Caco-2 (cell line): ENCODE data around the gene CPA5. TPM values are rescaled to one million over a fixed set of nuclear protein-coding genes. Genes with fewer than 3 reads are reported as not detected.

Experiments
- BruUV-seq: library from RNA; stranded (reverse); fragments of 400-500 nt; replicated peaks from 2 replicates; lab custom pipeline; 2021; lab: Mats Ljungman, UMichigan
- CTCF ChIA-PET: fragments of 300-600 bp; sonication (Branson Sonifier 250); formaldehyde crosslinking; loops from one replicate; lab custom pipeline; 2022; ENCODE audit warnings: antibody characterized with exemption; lab: Charles Lee
- POLR2A ChIA-PET: fragments of 300-600 bp; sonication (Branson Sonifier 250); formaldehyde crosslinking; loops from one replicate; lab custom pipeline; 2022; ENCODE audit warnings: antibody characterized with exemption; lab: Charles Lee
- DNase-seq, 2 experiments: peaks; one replicate each; pipeline versions ENCODE4 v3.0.0 to v3.0.0-alpha.2; 2020 to 2022
- H3K27me3 ChIP-seq: replicated peaks from 2 replicates; pipeline ENCODE4 v1.6.0; 2011; ENCODE audit warnings: low read length; ENCODE audit not compliant: control insufficient read depth, insufficient read depth
- H3K36me3 ChIP-seq: 2 replicates; pipeline ENCODE4 v1.5.1; 2011; ENCODE audit warnings: low read length; ENCODE audit not compliant: control insufficient read depth, insufficient read depth
- H3K4me1 ChIP-seq: fragments of 250-450 bp; sonication (Bioruptor Pico); 2 replicates; pipeline ENCODE4 v1.5.1; 2020; ENCODE audit warnings: mild to moderate bottlenecking
- H3K4me3 ChIP-seq: 2 replicates; pipeline ENCODE4 v1.5.1; 2011; ENCODE audit warnings: low read depth, mild to moderate bottlenecking, control low read depth, low read length
- H3K9me3 ChIP-seq: fragments of 250-450 bp; sonication (Bioruptor Pico); 2 replicates; pipeline ENCODE4 v1.5.1; 2020; ENCODE audit warnings: mild to moderate bottlenecking, moderate library complexity
- H3K27ac Mint-ChIP-seq: one replicate; pipeline ENCODE4 v1.8.0; 2022; ENCODE audit warnings: mixed read lengths; ENCODE audit not compliant: unreplicated experiment
- H3K27me3 Mint-ChIP-seq: one replicate; pipeline ENCODE4 v1.8.0; 2022; ENCODE audit warnings: mixed read lengths; ENCODE audit not compliant: insufficient read depth, unreplicated experiment
- H3K36me3 Mint-ChIP-seq: one replicate; pipeline ENCODE4 v1.8.0; 2022; ENCODE audit warnings: mild to moderate bottlenecking, mixed read lengths; ENCODE audit not compliant: insufficient read depth, unreplicated experiment
- H3K4me1 Mint-ChIP-seq: one replicate; pipeline ENCODE4 v1.8.0; 2022; ENCODE audit warnings: low read depth, mixed read lengths; ENCODE audit not compliant: unreplicated experiment
- H3K4me3 Mint-ChIP-seq: one replicate; pipeline ENCODE4 v1.8.0; 2022; ENCODE audit warnings: mild to moderate bottlenecking, moderate library complexity, mixed read lengths; ENCODE audit not compliant: unreplicated experiment
- H3K9me3 Mint-ChIP-seq: one replicate; pipeline ENCODE4 v1.8.0; 2022; ENCODE audit warnings: mixed read lengths; ENCODE audit not compliant: unreplicated experiment
- intact Hi-C: fragments of 100-400 bp; cut with micrococcal nuclease; formaldehyde crosslinking; loops from one replicate; pipeline ENCODE4 v1.10.0; 2022; ENCODE audit not compliant: unreplicated experiment
- total RNA-seq: library from RNA; stranded (reverse); gene quantifications from 2 replicates; pipeline ENCODE4 v1.2.3, GENCODE V29; 2022
- TF ChIP-seq, protein P1 (sequence below), 2 experiments: fragments of 200-600 bp in 1 of 2; IDR thresholded peaks; 1 replicate in 1 of 2; 2 replicates in 1 of 2; pipeline versions ENCODE4 v1.5.1 to v1.8.0; 2011 to 2022; ENCODE audit warnings: antibody characterized with exemption in 1 of 2, control low read depth in 1 of 2, inconsistent platforms in 1 of 2, low read depth in 1 of 2, low read length in 1 of 2, mild to moderate bottlenecking in 1 of 2, moderate library complexity in 1 of 2; ENCODE audit not compliant: insufficient read depth in 1 of 2, severe bottlenecking in 1 of 2, unreplicated experiment in 1 of 2

The CPA5 gene
- total RNA-seq, 1 experiment from 2014 or later: not detected

DNA sequence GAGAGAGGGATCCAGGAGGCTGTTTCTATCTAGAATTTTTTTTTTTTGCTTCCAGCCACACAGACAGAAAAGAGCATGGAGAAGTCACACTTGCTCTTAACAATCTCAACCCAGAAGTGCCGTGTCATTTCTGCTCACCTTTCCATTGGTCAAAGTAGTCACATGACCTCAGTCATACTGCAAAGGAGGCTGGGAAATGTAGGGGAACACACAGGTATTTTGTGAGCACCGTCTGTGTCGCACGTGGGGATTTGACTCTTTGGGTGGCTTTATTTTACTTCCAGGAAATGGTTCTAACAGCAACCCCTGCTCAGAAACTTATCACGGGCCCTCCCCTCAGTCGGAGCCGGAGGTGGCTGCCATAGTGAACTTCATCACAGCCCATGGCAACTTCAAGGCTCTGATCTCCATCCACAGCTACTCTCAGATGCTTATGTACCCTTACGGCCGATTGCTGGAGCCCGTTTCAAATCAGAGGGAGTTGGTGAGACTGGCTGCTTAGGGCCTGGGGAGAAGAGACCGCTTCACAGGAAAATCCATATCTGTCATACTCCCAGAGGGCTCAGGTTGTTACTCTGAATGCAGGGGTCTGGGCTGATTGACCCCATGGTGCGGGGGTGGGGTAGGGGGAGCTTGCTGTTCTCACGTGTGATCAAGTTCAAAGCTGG is 22.6 kb downstream of the CPA5 start:
- H3K4me1 ChIP-seq: peaks cover 38% of the 10 kb centered on the region
- no peak overlapping the region for H3K4me3 ChIP-seq
- intact Hi-C loops: no loop called here
- Mint-ChIP-seq H3K4me3 (no peak overlapping the region), H3K27me3 (no peaks in the 10 kb centered on the region), H3K27ac (peak overlapping the region; percentile 80), H3K4me1 (peaks cover 22% of the 10 kb centered on the region), H3K36me3 (peaks cover 6% of the 10 kb centered on the region), H3K9me3 (peaks cover 8% of the 10 kb centered on the region)
- DNase-seq: no peak
- no TSS peak for BruUV-seq
- POLR2A ChIA-PET: no interaction called here
- no peaks in the 10 kb centered on the region for H3K9me3 ChIP-seq
- TF ChIP-seq, protein P1, sequence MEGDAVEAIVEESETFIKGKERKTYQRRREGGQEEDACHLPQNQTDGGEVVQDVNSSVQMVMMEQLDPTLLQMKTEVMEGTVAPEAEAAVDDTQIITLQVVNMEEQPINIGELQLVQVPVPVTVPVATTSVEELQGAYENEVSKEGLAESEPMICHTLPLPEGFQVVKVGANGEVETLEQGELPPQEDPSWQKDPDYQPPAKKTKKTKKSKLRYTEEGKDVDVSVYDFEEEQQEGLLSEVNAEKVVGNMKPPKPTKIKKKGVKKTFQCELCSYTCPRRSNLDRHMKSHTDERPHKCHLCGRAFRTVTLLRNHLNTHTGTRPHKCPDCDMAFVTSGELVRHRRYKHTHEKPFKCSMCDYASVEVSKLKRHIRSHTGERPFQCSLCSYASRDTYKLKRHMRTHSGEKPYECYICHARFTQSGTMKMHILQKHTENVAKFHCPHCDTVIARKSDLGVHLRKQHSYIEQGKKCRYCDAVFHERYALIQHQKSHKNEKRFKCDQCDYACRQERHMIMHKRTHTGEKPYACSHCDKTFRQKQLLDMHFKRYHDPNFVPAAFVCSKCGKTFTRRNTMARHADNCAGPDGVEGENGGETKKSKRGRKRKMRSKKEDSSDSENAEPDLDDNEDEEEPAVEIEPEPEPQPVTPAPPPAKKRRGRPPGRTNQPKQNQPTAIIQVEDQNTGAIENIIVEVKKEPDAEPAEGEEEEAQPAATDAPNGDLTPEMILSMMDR (IDR thresholded peaks at IDR 0.05; ENCODE audit: insufficient read depth in 1 of 2, low read depth in 1 of 2, low read length in 1 of 2, severe bottlenecking in 1 of 2, unreplicated experiment in 1 of 2): no peak
- H3K27me3 ChIP-seq: no peaks in the 10 kb centered on the region
- 0 out of 2 replicates have a peak, but pooled peaks cover 2% of the 10 kb centered on the region for H3K36me3 ChIP-seq
- CTCF ChIA-PET: no interaction called here

DNA sequence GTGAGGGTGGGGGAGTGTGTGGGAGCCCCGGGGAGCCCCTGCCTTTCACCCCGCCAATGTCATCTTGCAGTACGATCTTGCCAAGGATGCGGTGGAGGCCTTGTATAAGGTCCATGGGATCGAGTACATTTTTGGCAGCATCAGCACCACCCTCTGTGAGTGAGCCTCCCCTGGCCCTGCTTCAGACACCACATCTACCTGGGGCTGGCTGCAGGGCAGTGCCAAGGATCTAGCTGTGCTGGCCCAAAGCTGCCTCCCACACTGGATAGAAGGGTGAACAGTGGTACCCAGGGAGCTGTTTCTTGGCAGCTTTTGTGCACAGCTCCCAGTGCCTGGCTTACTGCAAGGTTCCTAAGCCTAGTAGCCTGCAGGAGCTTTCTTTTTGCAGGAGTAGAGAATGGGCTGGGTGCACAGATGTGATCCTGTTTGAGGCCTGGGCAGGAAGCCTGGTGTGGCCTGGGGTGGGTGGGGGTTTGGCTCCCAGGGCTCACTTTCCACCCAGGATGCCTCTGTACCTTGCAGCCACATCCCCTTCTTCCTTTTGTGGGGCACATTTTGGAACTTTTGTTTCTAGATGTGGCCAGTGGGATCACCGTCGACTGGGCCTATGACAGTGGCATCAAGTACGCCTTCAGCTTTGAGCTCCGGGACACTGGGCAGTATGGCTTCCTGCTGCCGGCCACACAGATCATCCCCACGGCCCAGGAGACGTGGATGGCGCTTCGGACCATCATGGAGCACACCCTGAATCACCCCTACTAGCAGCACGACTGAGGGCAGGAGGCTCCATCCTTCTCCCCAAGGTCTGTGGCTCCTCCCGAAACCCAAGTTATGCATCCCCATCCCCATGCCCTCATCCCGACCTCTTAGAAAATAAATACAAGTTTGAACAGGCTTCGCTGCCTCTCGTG is 23.5 kb downstream of the CPA5 start:
- CTCF ChIA-PET: no interaction called here
- H3K9me3 Mint-ChIP-seq: peaks cover 10% of the 10 kb centered on the region
- H3K4me1 ChIP-seq: peaks cover 47% of the 10 kb centered on the region
- H3K4me1 Mint-ChIP-seq: peaks cover 31% of the 10 kb centered on the region
- no peaks in the 10 kb centered on the region for H3K27me3 ChIP-seq
- POLR2A ChIA-PET: no interaction called here
- peaks cover 6% of the 10 kb centered on the region for H3K36me3 Mint-ChIP-seq
- TF ChIP-seq, protein P1 (IDR thresholded peaks at IDR 0.05; ENCODE audit: insufficient read depth in 1 of 2, low read depth in 1 of 2, low read length in 1 of 2, severe bottlenecking in 1 of 2, unreplicated experiment in 1 of 2): no peak
- no TSS peak for BruUV-seq
- no peak overlapping the region for H3K4me3 ChIP-seq
- 0 out of 2 replicates have a peak, but pooled peaks cover 2% of the 10 kb centered on the region for H3K36me3 ChIP-seq
- no peaks in the 10 kb centered on the region for H3K9me3 ChIP-seq
- peak overlapping the region; percentile 80 for H3K27ac Mint-ChIP-seq
- H3K4me3 Mint-ChIP-seq: no peak overlapping the region
- DNase-seq: no peak
- no peaks in the 10 kb centered on the region for H3K27me3 Mint-ChIP-seq
- intact Hi-C loops: no loop called here

DNA sequence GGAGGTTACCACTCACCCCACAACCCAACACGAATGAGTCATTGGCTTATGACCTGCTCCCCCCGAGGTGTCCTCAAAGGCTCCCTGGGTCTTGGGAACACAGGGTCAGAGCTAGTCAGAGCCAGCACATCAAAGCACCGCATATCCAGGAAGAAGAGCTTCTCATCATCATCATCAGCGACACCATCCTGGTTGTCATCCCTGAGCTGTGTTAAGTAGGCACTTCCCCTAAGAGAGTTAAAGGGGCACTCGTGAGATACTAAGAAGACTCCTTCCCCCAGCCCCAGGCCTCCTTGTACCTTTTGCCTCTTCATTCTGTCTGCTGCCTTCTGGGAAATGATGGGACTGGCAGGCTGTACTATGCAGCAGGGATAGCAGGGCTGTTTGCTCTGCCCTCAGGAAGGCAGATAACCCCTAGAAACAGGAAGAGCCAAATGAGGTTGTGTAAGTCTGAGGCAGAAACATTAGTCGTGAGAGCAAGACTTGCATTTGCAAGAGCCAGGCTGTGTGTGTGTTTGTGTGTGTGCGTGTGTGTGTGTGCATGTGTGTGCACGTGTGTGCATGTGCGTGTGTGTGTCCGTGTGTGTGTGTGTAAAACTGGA is 24.6 kb downstream of the CPA5 start:
- CTCF ChIA-PET: no interaction called here
- intact Hi-C loops: no loop called here
- Mint-ChIP-seq H3K36me3 (peaks cover 14% of the 10 kb centered on the region), H3K27ac (peak overlapping the region; percentile 80), H3K27me3 (no peaks in the 10 kb centered on the region), H3K4me1 (peaks cover 36% of the 10 kb centered on the region), H3K4me3 (peak overlapping the region; percentile 48), H3K9me3 (peaks cover 10% of the 10 kb centered on the region)
- peak; percentile 58 to 68 for DNase-seq
- Histone ChIP-seq H3K9me3 (no peaks in the 10 kb centered on the region), H3K4me1 (peaks cover 52% of the 10 kb centered on the region), H3K36me3 (0 out of 2 replicates have a peak, but pooled peaks cover 2% of the 10 kb centered on the region), H3K4me3 (no peak overlapping the region), H3K27me3 (no peaks in the 10 kb centered on the region)
- POLR2A ChIA-PET: no interaction called here
- TF ChIP-seq, protein P1 (IDR thresholded peaks at IDR 0.05; ENCODE audit: insufficient read depth in 1 of 2, low read depth in 1 of 2, low read length in 1 of 2, severe bottlenecking in 1 of 2, unreplicated experiment in 1 of 2): no peak
- BruUV-seq: no TSS peak
